ENCODE measurements around the gene DAAM2.

Gene DAAM2

GRCh38 chr6:39884696-39885095 is 92.5 kb downstream of the DAAM2 start:
- no peak for DNase-seq (ENCODE audit: low spot score in 2 of 2)
- Mint-ChIP-seq H3K27me3 (peaks cover 7% of the 10 kb centered on the region), H3K36me3 (no peaks in the 10 kb centered on the region), H3K9me3 (no peaks in the 10 kb centered on the region), H3K4me1 (no peaks in the 10 kb centered on the region), H3K4me3 (no peak overlapping the region), H3K27ac (no peak overlapping the region)
- no peak for ATAC-seq (ENCODE audit: low read depth)

- H3K36me3 Mint-ChIP-seq, result no peaks in the 10 kb centered on the region
- H3K4me3 Mint-ChIP-seq, result no peak overlapping the region
- no peak overlapping the region for H3K27ac Mint-ChIP-seq
- DNase-seq (ENCODE audit: low spot score in 2 of 2), result no peak
- no peaks in the 10 kb centered on the region for H3K9me3 Mint-ChIP-seq
- no peaks in the 10 kb centered on the region for H3K4me1 Mint-ChIP-seq
- H3K27me3 Mint-ChIP-seq, result peaks cover 7% of the 10 kb centered on the region
- no peak for ATAC-seq (ENCODE audit: low read depth)
These were observed 93.5 kb downstream of the DAAM2 start for GRCh38 chr6:39885691-39886090.

- Mint-ChIP-seq H3K36me3 (no peaks in the 10 kb centered on the region), H3K4me3 (no peak overlapping the region), H3K27me3 (peaks cover 7% of the 10 kb centered on the region), H3K27ac (no peak overlapping the region), H3K4me1 (no peaks in the 10 kb centered on the region), H3K9me3 (no peaks in the 10 kb centered on the region)
- ATAC-seq (ENCODE audit: low read depth) (no peak), DNase-seq (ENCODE audit: low spot score in 2 of 2) (no peak)
These were observed 94.7 kb downstream of the DAAM2 start for GRCh38 chr6:39886871-39887270.

- H3K4me3 Mint-ChIP-seq, result no peak overlapping the region
- H3K4me1 Mint-ChIP-seq, result no peaks in the 10 kb centered on the region
- H3K27me3 Mint-ChIP-seq, result peaks cover 4% of the 10 kb centered on the region
- ATAC-seq (ENCODE audit: low read depth), result no peak
- H3K9me3 Mint-ChIP-seq, result no peaks in the 10 kb centered on the region
- no peak overlapping the region for H3K27ac Mint-ChIP-seq
- no peak for DNase-seq (ENCODE audit: low spot score in 2 of 2)
- no peaks in the 10 kb centered on the region for H3K36me3 Mint-ChIP-seq
These were observed 95.7 kb downstream of the DAAM2 start for GRCh38 chr6:39887692-39888450.

GRCh38 chr6:39889229-39889628 is 97.1 kb downstream of the DAAM2 start:
- no peak overlapping the region for H3K4me3 Mint-ChIP-seq
- no peaks in the 10 kb centered on the region for H3K9me3 Mint-ChIP-seq
- peaks cover 4% of the 10 kb centered on the region for H3K27me3 Mint-ChIP-seq
- DNase-seq (ENCODE audit: low spot score in 2 of 2) (no peak), ATAC-seq (ENCODE audit: low read depth) (no peak)
- H3K27ac Mint-ChIP-seq, result no peak overlapping the region
- no peaks in the 10 kb centered on the region for H3K4me1 Mint-ChIP-seq
- no peaks in the 10 kb centered on the region for H3K36me3 Mint-ChIP-seq

GRCh38 chr6:39891353-39891752 is 99.2 kb downstream of the DAAM2 start:
- Mint-ChIP-seq H3K36me3 (no peaks in the 10 kb centered on the region), H3K27me3 (peaks cover 4% of the 10 kb centered on the region), H3K27ac (no peak overlapping the region), H3K4me1 (no peaks in the 10 kb centered on the region), H3K9me3 (no peaks in the 10 kb centered on the region), H3K4me3 (no peak overlapping the region)
- DNase-seq (ENCODE audit: low spot score in 2 of 2), result no peak
- ATAC-seq (ENCODE audit: low read depth), result no peak

- H3K27ac Mint-ChIP-seq, result no peak overlapping the region
- H3K27me3 Mint-ChIP-seq, result peaks cover 2% of the 10 kb centered on the region
- H3K4me1 Mint-ChIP-seq, result no peaks in the 10 kb centered on the region
- H3K36me3 Mint-ChIP-seq, result no peaks in the 10 kb centered on the region
- no peak overlapping the region for H3K4me3 Mint-ChIP-seq
- H3K9me3 Mint-ChIP-seq, result no peaks in the 10 kb centered on the region
- DNase-seq (ENCODE audit: low spot score in 2 of 2), result no peak
- ATAC-seq (ENCODE audit: low read depth), result no peak
These were observed 99.8 kb downstream of the DAAM2 start for GRCh38 chr6:39891976-39892375.

GRCh38 chr6:39892490-39893129 is 100.4 kb downstream of the DAAM2 start:
- no peak for DNase-seq (ENCODE audit: low spot score in 2 of 2)
- Mint-ChIP-seq H3K27ac (no peak overlapping the region), H3K4me1 (no peaks in the 10 kb centered on the region), H3K4me3 (no peak overlapping the region), H3K36me3 (no peaks in the 10 kb centered on the region), H3K27me3 (no peaks in the 10 kb centered on the region), H3K9me3 (peaks cover 3% of the 10 kb centered on the region)
- ATAC-seq (ENCODE audit: low read depth), result no peak

- ATAC-seq (ENCODE audit: low read depth) (no peak), DNase-seq (ENCODE audit: low spot score in 2 of 2) (no peak)
- Mint-ChIP-seq H3K4me1 (no peaks in the 10 kb centered on the region), H3K27ac (no peak overlapping the region), H3K36me3 (no peaks in the 10 kb centered on the region), H3K9me3 (peaks cover 3% of the 10 kb centered on the region), H3K4me3 (no peak overlapping the region), H3K27me3 (no peaks in the 10 kb centered on the region)
These were observed 101.1 kb downstream of the DAAM2 start for GRCh38 chr6:39893286-39893685.

- no peak for ATAC-seq (ENCODE audit: low read depth)
- Mint-ChIP-seq H3K27me3 (peaks cover 2% of the 10 kb centered on the region), H3K27ac (no peak overlapping the region), H3K36me3 (no peaks in the 10 kb centered on the region), H3K4me1 (no peaks in the 10 kb centered on the region), H3K4me3 (no peak overlapping the region), H3K9me3 (peaks cover 3% of the 10 kb centered on the region)
- no peak for DNase-seq (ENCODE audit: low spot score in 2 of 2)
These were observed 104.5 kb downstream of the DAAM2 start for GRCh38 chr6:39896701-39897100.

GRCh38 chr6:39897698-39898097 is 105.5 kb downstream of the DAAM2 start:
- DNase-seq (ENCODE audit: low spot score in 2 of 2) (no peak), ATAC-seq (ENCODE audit: low read depth) (no peak)
- no peak overlapping the region for H3K27ac Mint-ChIP-seq
- H3K4me1 Mint-ChIP-seq, result no peaks in the 10 kb centered on the region
- H3K4me3 Mint-ChIP-seq, result no peak overlapping the region
- peaks cover 3% of the 10 kb centered on the region for H3K9me3 Mint-ChIP-seq
- no peaks in the 10 kb centered on the region for H3K36me3 Mint-ChIP-seq
- H3K27me3 Mint-ChIP-seq, result peaks cover 2% of the 10 kb centered on the region

- H3K27ac Mint-ChIP-seq, result no peak overlapping the region
- H3K4me3 Mint-ChIP-seq, result no peak overlapping the region
- H3K9me3 Mint-ChIP-seq, result peaks cover 3% of the 10 kb centered on the region
- peaks cover 5% of the 10 kb centered on the region for H3K27me3 Mint-ChIP-seq
- no peak for DNase-seq (ENCODE audit: low spot score in 2 of 2)
- no peaks in the 10 kb centered on the region for H3K4me1 Mint-ChIP-seq
- no peaks in the 10 kb centered on the region for H3K36me3 Mint-ChIP-seq
- no peak for ATAC-seq (ENCODE audit: low read depth)
These were observed 106.4 kb downstream of the DAAM2 start for GRCh38 chr6:39898625-39899024.

- Mint-ChIP-seq H3K27me3 (peaks cover 5% of the 10 kb centered on the region), H3K4me1 (no peaks in the 10 kb centered on the region), H3K36me3 (no peaks in the 10 kb centered on the region), H3K4me3 (no peak overlapping the region), H3K27ac (no peak overlapping the region), H3K9me3 (peaks cover 3% of the 10 kb centered on the region)
- DNase-seq (ENCODE audit: low spot score in 2 of 2) (no peak), ATAC-seq (ENCODE audit: low read depth) (no peak)
These were observed 107.5 kb downstream of the DAAM2 start for GRCh38 chr6:39899554-39900295.

- DNase-seq (ENCODE audit: low spot score in 2 of 2) (no peak), ATAC-seq (ENCODE audit: low read depth) (no peak)
- no peaks in the 10 kb centered on the region for H3K4me1 Mint-ChIP-seq
- H3K27me3 Mint-ChIP-seq, result peaks cover 5% of the 10 kb centered on the region
- no peak overlapping the region for H3K27ac Mint-ChIP-seq
- H3K9me3 Mint-ChIP-seq, result peaks cover 3% of the 10 kb centered on the region
- no peaks in the 10 kb centered on the region for H3K36me3 Mint-ChIP-seq
- H3K4me3 Mint-ChIP-seq, result no peak overlapping the region
These were observed 109.0 kb downstream of the DAAM2 start for GRCh38 chr6:39901116-39901655.

Data from memory B cell (primary cell).